ENCODE results near the gene REEP6. TPM values are rescaled to one million over a fixed set of nuclear protein-coding genes. Genes with fewer than 3 reads are reported as not detected.

REEP6 gene
- total RNA-seq, 2 experiments from 2014 or later = 2.0 to 2.4 TPM

DNA sequence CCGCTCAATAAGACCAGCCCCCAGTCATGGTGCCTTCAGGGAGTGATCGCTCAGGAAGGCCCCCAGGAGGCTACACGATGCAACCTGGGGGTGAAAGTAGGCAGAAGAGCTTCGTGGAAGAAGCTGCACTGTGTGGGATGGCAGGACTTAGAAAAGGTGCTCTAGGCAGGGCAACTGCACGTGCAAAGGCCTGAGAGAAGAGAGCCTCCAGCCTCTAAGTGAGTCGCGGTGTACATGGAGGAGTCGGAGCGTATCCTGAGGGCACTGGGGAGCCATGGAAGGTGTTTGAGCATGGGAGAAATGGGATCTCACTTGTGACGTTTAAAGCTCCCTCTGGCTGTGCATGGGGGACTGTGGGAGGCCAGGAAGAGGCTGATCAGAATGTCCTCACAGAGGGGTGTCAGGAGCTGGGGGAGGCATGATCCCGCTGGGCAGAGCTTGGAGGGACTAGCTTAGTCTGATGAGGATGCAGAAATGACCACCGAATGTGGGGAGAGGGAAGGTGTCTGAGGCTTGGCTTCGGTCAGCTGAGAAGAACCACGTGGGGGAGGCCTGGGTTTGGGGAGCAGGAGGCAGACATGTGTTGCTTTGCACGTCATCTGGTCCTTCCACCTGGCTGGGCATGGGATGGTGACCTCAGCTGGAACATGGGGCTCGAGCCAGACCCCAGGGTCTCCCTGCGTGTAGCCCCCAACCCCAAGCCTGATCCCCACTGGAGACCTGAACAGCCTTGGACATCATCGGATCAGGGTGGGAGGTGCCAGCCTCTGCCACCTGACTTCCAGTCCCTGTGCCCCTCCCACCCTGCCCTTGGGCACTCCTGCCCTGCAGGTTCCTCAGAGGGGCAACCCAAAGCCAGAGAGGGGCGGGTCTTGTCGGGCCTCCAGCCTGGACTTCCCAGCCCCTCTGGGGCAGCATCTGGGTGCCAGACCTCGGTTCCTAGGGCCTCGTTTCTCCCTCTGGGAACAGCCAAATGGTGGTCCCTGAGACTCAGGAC is 39.9 kb upstream of the REEP6 start:
- TF ChIP-seq, protein P1, sequence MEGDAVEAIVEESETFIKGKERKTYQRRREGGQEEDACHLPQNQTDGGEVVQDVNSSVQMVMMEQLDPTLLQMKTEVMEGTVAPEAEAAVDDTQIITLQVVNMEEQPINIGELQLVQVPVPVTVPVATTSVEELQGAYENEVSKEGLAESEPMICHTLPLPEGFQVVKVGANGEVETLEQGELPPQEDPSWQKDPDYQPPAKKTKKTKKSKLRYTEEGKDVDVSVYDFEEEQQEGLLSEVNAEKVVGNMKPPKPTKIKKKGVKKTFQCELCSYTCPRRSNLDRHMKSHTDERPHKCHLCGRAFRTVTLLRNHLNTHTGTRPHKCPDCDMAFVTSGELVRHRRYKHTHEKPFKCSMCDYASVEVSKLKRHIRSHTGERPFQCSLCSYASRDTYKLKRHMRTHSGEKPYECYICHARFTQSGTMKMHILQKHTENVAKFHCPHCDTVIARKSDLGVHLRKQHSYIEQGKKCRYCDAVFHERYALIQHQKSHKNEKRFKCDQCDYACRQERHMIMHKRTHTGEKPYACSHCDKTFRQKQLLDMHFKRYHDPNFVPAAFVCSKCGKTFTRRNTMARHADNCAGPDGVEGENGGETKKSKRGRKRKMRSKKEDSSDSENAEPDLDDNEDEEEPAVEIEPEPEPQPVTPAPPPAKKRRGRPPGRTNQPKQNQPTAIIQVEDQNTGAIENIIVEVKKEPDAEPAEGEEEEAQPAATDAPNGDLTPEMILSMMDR (IDR thresholded peaks at IDR 0.05) = no peak
- CTCF ChIA-PET = interaction anchor here (1.2 kb wide), 1 partner anchor 24 kb away, joined by 3 read pairs; no protein-coding TSS in a partner anchor
- Mint-ChIP-seq H3K4me3 (no peak overlapping the region), H3K4me1 (ENCODE audit: low read depth) (peaks cover 15% of the 10 kb centered on the region), H3K36me3 (ENCODE audit: low read depth) (no peaks in the 10 kb centered on the region), H3K27ac (no peak overlapping the region), H3K9me3 (no peaks in the 10 kb centered on the region), H3K27me3 (peaks cover 69% of the 10 kb centered on the region)
- DNase-seq (no peak), ATAC-seq (no peak)
- intact Hi-C loops (cut with micrococcal nuclease) = no loop called here
- POLR2A ChIA-PET = interaction anchor here (0.8 to 1.5 kb wide), 6 partner anchors 8 to 21 kb away, joined by 3 to 5 read pairs (median 4); no protein-coding TSS in a partner anchor

DNA sequence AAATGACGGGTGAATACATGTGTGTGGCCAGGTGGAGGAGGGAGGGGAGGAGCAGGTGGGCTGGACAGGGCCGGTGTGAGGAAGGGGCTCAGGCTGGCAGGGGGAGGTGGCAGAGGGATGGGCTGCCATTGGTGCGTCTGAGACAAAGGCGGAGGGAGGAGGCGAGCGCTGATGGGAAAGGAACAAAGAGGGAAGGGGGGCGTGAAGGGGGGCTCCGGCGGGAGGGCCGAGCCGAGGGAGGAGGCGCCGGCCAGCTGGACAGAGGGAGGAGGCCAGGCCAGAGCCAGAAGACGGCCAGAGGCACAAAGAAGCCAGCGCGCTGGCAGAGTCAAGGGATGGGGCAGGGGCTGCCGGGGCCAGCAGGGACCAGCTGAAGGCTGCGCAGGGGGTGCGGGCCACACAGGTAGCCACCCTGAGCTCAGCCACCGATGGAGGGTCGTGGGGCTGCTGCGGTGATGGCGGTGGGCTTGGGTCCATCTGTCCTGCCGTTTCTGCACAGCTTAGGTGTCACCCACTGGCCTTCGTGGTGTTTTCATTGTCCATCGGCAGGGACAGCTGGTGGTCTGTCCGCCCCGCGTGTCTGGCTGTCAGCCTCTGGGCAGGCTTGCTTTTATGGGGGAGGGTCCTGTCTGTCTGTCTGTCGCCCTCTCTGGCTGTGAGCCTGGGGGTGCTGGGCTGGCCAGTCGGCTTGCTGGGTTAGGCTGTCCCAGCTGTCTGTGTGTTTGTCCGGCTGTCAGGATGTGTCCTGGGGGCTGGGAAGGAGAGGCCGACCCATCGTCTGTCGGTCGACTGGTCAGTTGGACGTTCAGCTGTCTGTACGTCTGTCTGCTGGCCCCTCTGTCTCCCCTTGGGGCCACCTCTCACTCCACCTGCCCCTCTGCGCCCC is 38.8 kb upstream of the REEP6 start:
- H3K36me3 Mint-ChIP-seq (ENCODE audit: low read depth) = no peaks in the 10 kb centered on the region
- H3K4me3 Mint-ChIP-seq = no peak overlapping the region
- intact Hi-C loops (cut with micrococcal nuclease) = no loop called here
- no peak for DNase-seq
- ATAC-seq = no peak
- H3K4me1 Mint-ChIP-seq (ENCODE audit: low read depth) = peaks cover 15% of the 10 kb centered on the region
- CTCF ChIA-PET = interaction anchor here (2.0 kb wide), 1 partner anchor 8 kb away, joined by 10 read pairs; no protein-coding TSS in a partner anchor
- no peak overlapping the region for H3K27ac Mint-ChIP-seq
- POLR2A ChIA-PET = interaction anchor here (0.8 kb wide), 1 partner anchor 69 kb away, joined by 4 read pairs; no protein-coding TSS in a partner anchor
- TF ChIP-seq, protein P1 (IDR thresholded peaks at IDR 0.05) = no peak
- peaks cover 65% of the 10 kb centered on the region for H3K27me3 Mint-ChIP-seq
- no peaks in the 10 kb centered on the region for H3K9me3 Mint-ChIP-seq

DNA sequence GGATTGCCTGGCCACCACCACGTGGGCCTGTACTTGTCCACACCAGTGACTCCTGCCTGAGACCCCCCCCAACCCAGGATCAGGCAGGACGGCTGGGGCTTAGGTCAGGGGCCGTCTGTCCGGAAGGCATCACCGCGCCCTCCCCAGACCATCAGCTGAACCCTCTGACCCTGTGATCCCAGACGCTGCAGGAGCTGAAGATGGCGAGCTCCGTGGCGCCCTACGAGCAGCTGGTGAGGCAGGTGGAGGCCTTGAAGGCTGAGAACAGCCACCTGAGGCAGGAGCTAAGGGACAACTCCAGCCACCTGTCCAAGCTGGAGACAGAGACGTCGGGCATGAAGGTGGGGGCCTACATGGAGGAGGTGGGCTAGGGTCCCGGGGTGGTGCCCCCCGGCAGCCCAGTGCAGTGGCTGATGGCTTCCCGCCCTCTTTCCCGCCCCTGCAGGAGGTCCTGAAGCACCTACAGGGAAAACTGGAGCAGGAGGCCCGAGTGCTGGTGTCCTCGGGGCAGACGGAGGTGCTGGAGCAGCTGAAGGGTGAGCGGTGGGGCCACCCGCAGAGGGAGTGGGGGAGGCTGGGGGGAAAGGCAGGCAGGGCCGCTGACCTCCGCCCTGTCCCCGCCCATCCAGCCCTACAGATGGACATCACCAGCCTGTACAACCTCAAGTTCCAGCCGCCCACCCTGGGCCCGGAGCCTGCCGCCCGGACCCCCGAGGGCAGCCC is 38.0 kb upstream of the REEP6 start:
- Mint-ChIP-seq H3K4me1 (ENCODE audit: low read depth) (peaks cover 15% of the 10 kb centered on the region), H3K27me3 (peaks cover 64% of the 10 kb centered on the region), H3K9me3 (no peaks in the 10 kb centered on the region), H3K36me3 (ENCODE audit: low read depth) (no peaks in the 10 kb centered on the region), H3K27ac (no peak overlapping the region), H3K4me3 (no peak overlapping the region)
- intact Hi-C loops (cut with micrococcal nuclease) = no loop called here
- CTCF ChIA-PET = interaction anchor here (1.1 to 3.1 kb wide), 3 partner anchors 7 to 13 kb away, joined by 4 to 13 read pairs (median 10); no protein-coding TSS in a partner anchor
- ATAC-seq (no peak), DNase-seq (no peak)
- POLR2A ChIA-PET = interaction anchor here (0.8 to 1.0 kb wide), 2 partner anchors 10 to 26 kb away, joined by 3 read pairs; no protein-coding TSS in a partner anchor
- TF ChIP-seq, protein P1 (IDR thresholded peaks at IDR 0.05) = no peak

DNA sequence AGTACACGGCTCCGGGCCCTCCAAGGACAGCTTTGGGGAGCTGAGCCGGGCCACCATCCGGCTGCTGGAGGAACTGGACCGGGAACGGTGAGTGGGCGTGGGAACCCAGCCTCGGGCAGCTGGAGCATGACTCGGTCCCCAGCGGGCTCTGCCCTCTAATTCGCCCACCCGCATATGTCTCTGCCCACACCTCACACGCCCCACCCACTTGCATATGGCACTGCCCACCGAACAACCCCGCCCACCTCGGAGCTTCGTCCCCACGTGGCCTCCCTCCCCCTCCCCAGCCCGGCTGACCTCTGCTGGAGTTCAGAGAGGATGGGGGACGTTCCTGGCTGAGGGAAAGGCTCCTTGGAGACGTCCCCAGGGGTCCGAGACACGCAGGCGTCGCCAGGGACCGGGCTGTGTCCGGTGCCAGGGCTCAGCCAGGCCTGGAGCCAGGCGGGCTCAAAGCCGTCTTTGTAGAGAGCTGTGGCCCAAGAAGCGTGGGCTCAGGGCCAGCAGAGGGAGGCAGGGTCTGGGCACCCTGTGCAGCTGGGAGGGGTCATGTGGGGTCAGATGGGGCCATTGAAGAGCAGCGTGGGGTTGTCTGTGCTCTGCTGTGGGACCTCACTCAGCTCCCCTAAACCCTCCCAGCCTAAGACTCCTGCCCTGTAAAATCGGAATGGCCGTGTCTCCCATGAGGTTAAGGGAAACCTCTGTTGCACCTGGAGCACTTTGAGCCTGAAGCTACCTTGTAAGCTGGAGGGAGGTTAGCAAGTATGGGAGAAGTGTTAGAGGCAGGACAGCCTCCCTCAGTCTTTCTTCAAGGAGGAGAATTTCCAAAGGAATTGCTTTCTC is 37.2 kb upstream of the REEP6 start:
- Mint-ChIP-seq H3K4me1 (ENCODE audit: low read depth) (peaks cover 15% of the 10 kb centered on the region), H3K9me3 (no peaks in the 10 kb centered on the region), H3K27ac (no peak overlapping the region), H3K4me3 (no peak overlapping the region), H3K27me3 (peaks cover 64% of the 10 kb centered on the region), H3K36me3 (ENCODE audit: low read depth) (no peaks in the 10 kb centered on the region)
- TF ChIP-seq, protein P1 (IDR thresholded peaks at IDR 0.05) = no peak
- POLR2A ChIA-PET = interaction anchor here (0.7 to 1.0 kb wide), 3 partner anchors 9 to 27 kb away, joined by 3 to 4 read pairs (median 3); no protein-coding TSS in a partner anchor
- CTCF ChIA-PET = interaction anchor here (1.1 to 3.1 kb wide), 3 partner anchors 8 to 12 kb away, joined by 4 to 13 read pairs (median 10); no protein-coding TSS in a partner anchor
- no peak for ATAC-seq
- no peak for DNase-seq
- intact Hi-C loops (cut with micrococcal nuclease) = no loop called here

Data from activated CD8-positive, alpha-beta T cell treated with anti-CD3 and anti-CD28 coated beads for 36 hours (primary cell).